DMS114 treated with DMSO at 0.1 percent for 48 hours (cell line): Measurements from ENCODE around the gene MTARC1.

ENCODE experiments used
- DNase-seq: peaks from one replicate; lab custom pipeline; 2025; ENCODE audit not compliant: unreplicated experiment; lab: John Stamatoyannopoulos, UW

Gene MTARC1

DNA sequence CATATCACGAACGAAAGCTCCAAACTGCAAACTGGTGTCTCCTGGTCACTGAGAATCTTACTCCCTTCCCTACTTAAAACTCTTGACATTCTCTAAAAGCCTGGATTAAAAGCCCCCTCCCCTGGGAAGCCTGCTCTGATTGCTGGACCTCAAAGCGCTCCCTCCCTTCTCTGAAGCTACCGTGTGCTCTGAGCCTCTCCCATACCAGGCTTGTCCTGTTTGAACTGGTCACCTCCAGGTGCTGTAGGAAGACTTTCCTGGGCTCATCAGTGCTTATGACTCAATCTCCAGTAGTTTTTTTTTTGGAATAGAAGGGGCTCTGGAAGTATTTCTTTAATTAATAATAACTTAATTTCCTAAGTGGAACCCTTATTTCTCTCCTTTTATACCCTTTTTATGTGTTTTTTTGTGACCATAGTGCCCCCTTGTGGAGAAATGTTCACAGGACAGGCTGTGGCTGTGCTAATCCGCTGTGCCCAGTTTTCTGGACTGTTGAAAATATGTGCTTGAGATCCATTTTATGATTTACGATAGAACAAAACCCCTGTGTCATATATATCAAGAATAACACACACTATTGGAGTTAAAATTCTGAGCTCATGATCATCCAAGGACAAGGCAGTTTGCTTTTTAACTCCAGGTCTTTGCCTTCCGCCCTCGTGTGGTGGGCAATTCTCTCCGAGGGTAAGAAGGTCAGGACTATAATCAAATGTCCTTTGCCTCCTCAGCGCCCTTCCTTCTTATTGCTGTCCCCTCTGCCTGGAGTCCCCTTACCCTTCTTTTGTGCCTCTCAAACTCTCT lies 16.9 kb downstream of the MTARC1 start:
- peak; percentile 26 for DNase-seq

- no peak for DNase-seq
Measured at GRCh38 chr1:220804202-220804586, 17.5 kb downstream of the MTARC1 start.

- DNase-seq: no peak
Measured at GRCh38 chr1:220806408-220806807, 19.7 kb downstream of the MTARC1 start.

GRCh38 chr1:220807726-220808125 lies 21.0 kb downstream of the MTARC1 start:
- no peak for DNase-seq

- DNase-seq: no peak
Measured at GRCh38 chr1:220808345-220809186, 21.9 kb downstream of the MTARC1 start.

GRCh38 chr1:220809187-220809550 lies 22.5 kb downstream of the MTARC1 start:
- no peak for DNase-seq

DNA sequence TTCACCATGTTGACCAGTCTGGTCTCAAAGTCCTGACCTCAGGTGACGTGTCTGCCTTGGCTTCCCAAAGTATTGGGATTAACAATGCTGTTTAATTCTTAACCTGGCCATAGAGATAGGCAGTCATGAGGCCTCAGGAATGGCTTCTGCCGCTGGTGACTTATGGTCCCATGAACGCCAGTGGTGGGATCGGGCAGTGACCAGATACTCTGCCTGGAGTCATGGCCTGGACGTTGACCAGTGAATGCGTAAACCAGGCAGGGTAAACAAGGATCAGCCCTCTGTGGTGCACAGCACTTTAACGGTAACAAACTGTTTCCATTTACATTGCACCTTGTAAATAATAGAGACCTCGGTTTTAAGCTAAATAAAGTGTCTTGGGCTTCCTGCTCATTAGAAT lies 23.0 kb downstream of the MTARC1 start:
- no peak for DNase-seq

- DNase-seq: peak; percentile 20
Measured at GRCh38 chr1:220810179-220810653, 23.5 kb downstream of the MTARC1 start.

- DNase-seq: no peak
Measured at GRCh38 chr1:220810963-220811362, 24.2 kb downstream of the MTARC1 start.

DNA sequence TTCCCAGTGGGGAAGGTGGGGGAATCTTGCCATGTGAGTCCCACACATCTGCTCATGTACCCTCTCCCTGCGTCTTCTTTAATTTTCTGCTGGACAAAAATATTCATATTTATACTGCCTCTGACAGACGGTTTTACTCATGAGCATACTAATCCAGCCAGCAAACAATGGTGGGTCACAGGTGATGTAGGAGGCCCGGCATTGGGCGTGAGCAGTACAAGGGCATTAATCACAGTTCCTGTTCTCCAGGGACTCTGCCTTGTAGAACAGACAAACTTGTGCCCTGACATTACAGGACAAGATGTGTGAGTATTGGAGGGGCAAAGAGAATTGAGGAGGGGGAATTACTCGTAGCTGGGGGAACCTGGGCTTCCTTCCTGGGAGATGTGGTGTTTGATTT lies 25.0 kb downstream of the MTARC1 start:
- no peak for DNase-seq

DNA sequence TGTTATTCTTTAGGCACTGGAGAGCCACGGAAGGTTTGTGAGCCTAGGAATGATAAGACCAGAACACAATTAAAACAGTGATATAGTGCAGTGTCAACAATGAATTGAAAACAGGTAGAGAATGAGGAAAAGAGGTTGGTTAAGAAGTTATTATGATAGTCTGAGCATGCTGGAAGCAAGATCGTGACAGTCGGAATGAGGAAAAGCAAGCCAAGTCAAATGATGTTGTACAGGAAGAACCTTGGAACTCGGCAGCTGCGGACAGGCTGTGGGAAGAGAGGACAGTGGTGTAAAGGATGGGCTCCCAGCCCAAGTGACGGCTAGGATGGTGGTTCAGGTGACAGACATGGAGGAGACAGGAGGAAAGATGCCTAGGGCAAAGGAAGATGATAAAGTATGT lies 25.6 kb downstream of the MTARC1 start:
- DNase-seq: no peak

DNA sequence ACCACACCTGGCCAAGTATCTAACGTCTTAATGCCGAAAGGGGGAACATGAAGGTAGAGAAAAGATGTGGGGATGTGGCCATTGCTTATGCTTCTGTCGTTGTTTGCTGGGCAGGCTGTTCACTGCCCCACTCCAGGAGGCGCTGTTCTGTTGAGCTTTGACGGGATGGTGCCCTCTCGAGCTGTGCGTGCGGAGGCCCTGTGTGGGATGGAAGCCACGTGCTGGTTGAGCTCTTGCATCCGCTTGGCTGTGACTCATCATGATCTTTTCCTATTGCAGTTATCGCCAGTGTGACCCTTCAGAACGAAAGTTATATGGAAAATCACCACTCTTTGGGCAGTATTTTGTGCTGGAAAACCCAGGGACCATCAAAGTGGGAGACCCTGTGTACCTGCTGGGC lies 26.3 kb downstream of the MTARC1 start:
- DNase-seq: no peak

DNA sequence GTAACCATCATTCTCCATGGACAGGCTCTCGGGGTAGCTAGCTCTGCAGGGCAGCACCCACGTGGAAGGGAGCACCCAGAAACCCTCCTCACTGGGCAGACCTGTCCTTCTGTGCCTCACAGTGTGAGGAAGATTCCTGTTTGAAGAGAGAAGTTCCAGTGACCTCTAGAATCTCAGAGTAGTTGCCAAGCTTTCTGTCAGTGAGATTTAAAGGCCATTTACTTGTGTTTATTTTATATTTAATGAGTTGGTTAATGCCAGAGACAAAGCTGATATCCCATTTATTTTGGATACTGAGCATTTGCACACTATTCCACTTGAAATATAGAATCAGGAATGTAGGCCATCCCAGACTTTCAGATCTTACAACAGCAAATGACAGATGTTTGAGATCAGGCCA lies 28.7 kb downstream of the MTARC1 start:
- DNase-seq: no peak

DNA sequence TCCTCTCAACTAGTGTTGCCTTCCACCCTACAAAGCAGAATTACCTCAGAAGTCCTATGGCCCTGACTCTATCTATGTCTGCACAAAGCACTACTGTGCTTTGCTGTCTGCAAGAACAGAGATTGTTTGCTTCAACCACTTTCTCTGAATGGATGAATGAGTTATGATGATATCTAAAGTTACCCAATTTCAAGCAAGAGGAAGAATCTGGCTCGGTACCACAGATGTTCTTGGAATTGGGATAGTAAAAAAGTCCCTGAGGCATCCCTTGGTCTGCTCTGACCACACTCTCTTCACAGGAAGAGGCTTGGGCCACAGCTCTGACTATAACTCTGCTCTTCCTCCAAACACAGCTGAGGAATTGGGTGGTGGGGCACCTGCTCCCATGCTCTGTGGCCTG lies 31.2 kb downstream of the MTARC1 start:
- no peak for DNase-seq

DNA sequence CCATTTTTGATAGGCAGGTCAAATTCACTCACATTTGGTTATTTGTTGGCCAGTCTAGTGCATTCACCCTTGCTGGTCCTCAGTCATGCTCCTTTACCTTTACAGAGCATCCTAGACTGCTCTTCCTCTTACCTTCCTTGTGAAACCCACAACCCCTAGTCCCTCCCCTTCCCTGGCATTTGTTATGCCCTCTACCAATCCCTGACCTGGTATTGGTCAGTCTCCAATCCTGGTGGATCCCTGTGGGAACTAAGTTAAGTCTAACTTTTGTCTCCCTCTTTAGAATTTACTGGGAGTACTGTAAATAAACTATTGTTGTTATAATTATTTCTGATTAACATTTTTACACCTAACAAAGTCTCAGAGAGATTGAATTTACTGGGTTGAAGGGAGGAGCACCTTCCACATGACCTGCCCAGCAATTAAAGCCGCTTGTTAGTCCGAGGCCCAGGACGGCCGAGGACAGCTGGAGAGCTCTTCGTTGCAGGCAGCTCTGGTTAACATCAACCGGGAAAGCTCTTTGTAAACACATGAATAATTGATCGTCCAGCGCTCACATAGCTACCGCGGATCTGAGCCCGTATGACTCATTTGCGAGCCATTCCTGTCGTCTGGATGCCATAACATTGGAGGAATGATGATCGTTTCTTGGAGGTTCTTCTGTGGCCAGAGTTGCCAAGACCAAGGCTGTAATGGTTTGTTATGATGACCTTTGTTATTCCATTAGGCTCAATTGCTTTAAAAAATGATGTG lies 31.9 kb downstream of the MTARC1 start:
- no peak for DNase-seq

GRCh38 chr1:220819467-220820026 lies 32.8 kb downstream of the MTARC1 start:
- DNase-seq: no peak

- no peak for DNase-seq
Measured at GRCh38 chr1:220824031-220824989, 37.6 kb downstream of the MTARC1 start.

DNA sequence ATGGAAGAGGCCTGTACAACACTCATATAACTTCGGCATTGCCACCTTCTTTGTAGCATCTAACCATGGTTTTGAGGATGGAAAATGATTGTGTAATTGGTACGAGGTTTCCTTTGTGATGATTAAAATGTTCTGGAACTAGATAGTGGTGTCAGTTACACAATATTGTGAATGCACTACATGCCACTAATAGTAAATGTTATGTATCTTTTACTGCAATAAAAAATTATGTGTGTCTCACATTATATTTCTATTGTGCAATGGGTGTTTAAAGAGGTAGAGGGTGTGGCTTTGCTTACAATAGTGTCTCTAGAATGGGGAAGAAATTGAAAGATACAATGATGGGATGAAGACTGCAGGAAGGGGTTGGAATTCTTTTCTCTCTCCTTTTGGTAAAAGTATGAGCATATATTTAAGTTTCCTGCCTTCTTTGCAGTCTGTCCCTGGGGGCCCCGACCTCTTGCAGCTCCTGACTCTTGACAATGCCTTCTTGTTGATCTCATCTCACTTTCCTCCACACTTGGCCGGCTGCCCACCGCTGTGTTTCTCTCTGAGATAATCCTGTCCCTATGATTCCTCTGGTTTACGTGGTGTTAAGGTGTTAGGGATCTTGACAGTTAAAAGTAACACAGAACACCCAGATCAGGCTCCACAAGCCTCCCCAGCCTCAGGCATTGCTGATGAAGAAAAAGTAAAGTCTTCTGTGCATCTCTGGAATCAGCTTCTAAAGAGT lies 39.3 kb downstream of the MTARC1 start:
- no peak for DNase-seq

- no peak for DNase-seq
Measured at GRCh38 chr1:220826729-220827128, 40.0 kb downstream of the MTARC1 start.
